H1 (cell line): ENCODE results near the gene PCDHB10. TPM values are rescaled to one million over a fixed set of nuclear protein-coding genes. Genes with fewer than 3 reads are reported as not detected.
"Not testable (repeated sequence)": the region's sequence is repeated elsewhere in the genome, so short reads cannot be mapped to it uniquely, and the experiment has no call there.

Experiments used
- CTCF ChIA-PET: fragments of 300-600 bp; sonication (Branson Sonifier 250); formaldehyde crosslinking; loops from one replicate; lab custom pipeline; 2021; ENCODE audit not compliant: partially characterized antibody; lab: Charles Lee
- POLR2A ChIA-PET: fragments of 300-600 bp; sonication (Branson Sonifier 250); formaldehyde crosslinking; loops from one replicate; lab custom pipeline; 2021; ENCODE audit warnings: inconsistent platforms; ENCODE audit not compliant: partially characterized antibody; lab: Charles Lee
- DNase-seq, 2 experiments: peaks; one replicate each; pipeline versions ENCODE4 v3.0.0 to v3.0.0-alpha.2; 2010 to 2022; ENCODE audit warnings: low spot score in 2 of 2, low read depth in 1 of 2, mixed read lengths in 1 of 2
- FAIRE-seq: peaks from 2 replicates; lab custom pipeline; 2011; peaks lifted over from hg19 to GRCh38; lab: Jason Lieb, UNC
- H2AFZ ChIP-seq: 2 replicates; pipeline ENCODE4 v1.8.1; 2012; ENCODE audit warnings: low read length, inconsistent platforms
- H2AK5ac ChIP-seq: 2 replicates; pipeline ENCODE4 v1.6.1; 2013; ENCODE audit warnings: low read depth, low read length
- H2BK120ac ChIP-seq: replicated peaks from 2 replicates; pipeline ENCODE3; 2013; ENCODE audit warnings: low read depth, low read length, inconsistent platforms
- H2BK12ac ChIP-seq: 2 replicates; pipeline ENCODE4 v1.6.1; 2013; ENCODE audit warnings: low read depth, low read length
- H2BK15ac ChIP-seq: 2 replicates; pipeline ENCODE4 v1.6.1; 2013; ENCODE audit warnings: low read length
- H2BK20ac ChIP-seq: 2 replicates; pipeline ENCODE4 v1.6.1; 2013; ENCODE audit warnings: low read length
- H2BK5ac ChIP-seq: 2 replicates; pipeline ENCODE4 v1.6.1; 2013; ENCODE audit warnings: low read depth, low read length
- H3K14ac ChIP-seq: 2 replicates; pipeline ENCODE4 v1.6.1; 2013; ENCODE audit warnings: inconsistent platforms; ENCODE audit not compliant: insufficient read length
- H3K18ac ChIP-seq: 2 replicates; pipeline ENCODE4 v1.6.1; 2013; ENCODE audit warnings: low read length; ENCODE audit errors: extremely low read depth
- H3K23ac ChIP-seq: 2 replicates; pipeline ENCODE4 v1.6.1; 2013; ENCODE audit warnings: inconsistent platforms; ENCODE audit not compliant: insufficient read length
- H3K23me2 ChIP-seq: 2 replicates; pipeline ENCODE4 v1.6.1; 2013; ENCODE audit warnings: low read depth, low read length
- H3K27ac ChIP-seq: 2 replicates; pipeline ENCODE4 v1.6.1; 2011; ENCODE audit warnings: low read depth, low read length, inconsistent platforms
- H3K27me3 ChIP-seq, 4 experiments: replicated peaks in 1 of 4; 1 replicate in 1 of 4; 2 replicates in 3 of 4; pipeline versions ENCODE4 v1.6.1 to v1.8.1; 2011 to 2013; ENCODE audit warnings: low read length in 3 of 4, mild to moderate bottlenecking in 3 of 4, inconsistent platforms in 2 of 4, mixed read lengths in 2 of 4, moderate library complexity in 1 of 4; ENCODE audit not compliant: control insufficient read depth in 3 of 4, insufficient read depth in 3 of 4; ENCODE audit errors: extremely low read depth in 1 of 4
- H3K36me3 ChIP-seq, 4 experiments: 2 replicates each; pipeline versions ENCODE4 v1.6.1 to v1.8.1; 2011 to 2013; ENCODE audit warnings: mild to moderate bottlenecking in 4 of 4, low read length in 3 of 4, moderate library complexity in 2 of 4, control low read depth in 1 of 4, inconsistent platforms in 1 of 4; ENCODE audit not compliant: insufficient read depth in 4 of 4, control insufficient read depth in 2 of 4
- H3K4ac ChIP-seq: replicated peaks from 2 replicates; pipeline ENCODE3; 2013; ENCODE audit warnings: low read length, low read depth, mixed read lengths, inconsistent platforms; ENCODE audit not compliant: insufficient read length
- H3K4me1 ChIP-seq, 4 experiments: replicated peaks in 1 of 4; 1 replicate in 1 of 4; 2 replicates in 3 of 4; pipeline versions ENCODE4 v1.6.1 to v1.8.1; 2011 to 2013; ENCODE audit warnings: low read length in 3 of 4, inconsistent platforms in 2 of 4, mixed read lengths in 1 of 4; ENCODE audit not compliant: insufficient read depth in 4 of 4, control insufficient read depth in 3 of 4
- H3K4me2 ChIP-seq, 2 experiments: 2 replicates each; pipeline versions ENCODE4 v1.6.1 to v1.8.1; 2011 to 2013; ENCODE audit warnings: low read depth in 2 of 2, low read length in 2 of 2, control low read depth in 1 of 2, inconsistent platforms in 1 of 2, mild to moderate bottlenecking in 1 of 2; ENCODE audit not compliant: insufficient read depth in 1 of 2
- H3K4me3 ChIP-seq, 4 experiments: fragments of 200-600, 300-600 bp in 1 of 4; sonication (generic), shearing (Covaris generic), sonication (Bioruptor Twin) in 1 of 4; 2 replicates each; pipeline versions ENCODE4 v1.5.1 to v1.8.1; 2011 to 2016; ENCODE audit warnings: low read length in 4 of 4, low read depth in 3 of 4, control low read depth in 2 of 4, inconsistent platforms in 2 of 4, mild to moderate bottlenecking in 2 of 4, mixed read lengths in 1 of 4, moderate library complexity in 1 of 4; ENCODE audit not compliant: insufficient read depth in 2 of 4; ENCODE audit errors: extremely low read depth in 1 of 4
- H3K56ac ChIP-seq: replicated peaks from 2 replicates; pipeline ENCODE3; 2013; ENCODE audit warnings: low read depth, mild to moderate bottlenecking, mixed read lengths, low read length, inconsistent platforms; ENCODE audit not compliant: insufficient read length
- H3K79me1 ChIP-seq: 2 replicates; pipeline ENCODE4 v1.6.1; 2013; ENCODE audit warnings: low read depth, low read length, control low read depth
- H3K79me2 ChIP-seq, 2 experiments: 2 replicates each; pipeline versions ENCODE4 v1.6.1 to v1.8.1; 2012 to 2013; ENCODE audit warnings: low read length in 2 of 2, mild to moderate bottlenecking in 2 of 2, inconsistent platforms in 1 of 2; ENCODE audit not compliant: insufficient read depth in 2 of 2, control insufficient read depth in 1 of 2
- H3K9ac ChIP-seq, 4 experiments: replicated peaks in 1 of 4; 1 replicate in 1 of 4; 2 replicates in 3 of 4; pipeline versions ENCODE4 v1.6.1 to v1.8.1; 2011 to 2013; ENCODE audit warnings: low read depth in 3 of 4, low read length in 3 of 4, control low read depth in 2 of 4, mild to moderate bottlenecking in 2 of 4, moderate library complexity in 2 of 4, inconsistent platforms in 1 of 4; ENCODE audit errors: extremely low read depth in 1 of 4
- H3K9me3 ChIP-seq, 2 experiments: 2 replicates each; pipeline versions ENCODE4 v1.6.1 to v1.8.1; 2012 to 2013; ENCODE audit warnings: mild to moderate bottlenecking in 2 of 2, moderate library complexity in 2 of 2, control low read depth in 1 of 2, inconsistent platforms in 1 of 2, low read depth in 1 of 2, low read length in 1 of 2, mixed read lengths in 1 of 2; ENCODE audit not compliant: insufficient read depth in 2 of 2
- H4K20me1 ChIP-seq, 2 experiments: replicated peaks in 1 of 2; 2 replicates each; pipeline versions ENCODE3 to v1.8.1; 2011 to 2013; ENCODE audit warnings: inconsistent platforms in 2 of 2, low read length in 2 of 2, mild to moderate bottlenecking in 1 of 2; ENCODE audit not compliant: insufficient read depth in 2 of 2, control insufficient read depth in 1 of 2
- H4K5ac ChIP-seq: 2 replicates; pipeline ENCODE4 v1.6.1; 2013; ENCODE audit warnings: low read length, low read depth, mixed read lengths, inconsistent platforms; ENCODE audit not compliant: insufficient read length
- H4K8ac ChIP-seq: 2 replicates; pipeline ENCODE4 v1.8.0; 2013; ENCODE audit warnings: mild to moderate bottlenecking, moderate library complexity, low read length, inconsistent platforms; ENCODE audit not compliant: insufficient read depth; ENCODE audit errors: extremely low read depth
- H4K91ac ChIP-seq: replicated peaks from 2 replicates; pipeline ENCODE3; 2013; ENCODE audit warnings: low read length, mixed read lengths, inconsistent platforms; ENCODE audit not compliant: insufficient read length
- WGBS, 2 experiments: shearing (Covaris generic) in 1 of 2; methylation state at CpG; one replicate each; pipeline versions ENCODE4 v1.1.6 to v1.1.7; 2013 to 2015; ENCODE audit warnings: low lambda C conversion rate in 2 of 2, mixed read lengths in 2 of 2, inconsistent platforms in 1 of 2, low coverage in 1 of 2, missing lambda C conversion rate in 1 of 2; ENCODE audit not compliant: insufficient replicate concordance in 2 of 2, insufficient coverage in 1 of 2, insufficient read length in 1 of 2; ENCODE audit errors: extremely low coverage in 1 of 2, missing lambda C conversion rate in 1 of 2; 5-methylcytosine and 5-hydroxymethylcytosine counted together
- polyA plus RNA-seq, 7 experiments: library from polyadenylated mRNA; depleted of rRNA in 3 of 7; stranded (reverse) in 5 of 7; unstranded in 2 of 7; fragments of >200 nt in 5 of 7; fragments of 200-250 nt in 2 of 7; gene quantifications; 1 replicate in 5 of 7; 2 replicates in 1 of 7; 4 replicates in 1 of 7; pipeline versions ENCODE4 v1.2.1 to v1.2.3, GENCODE V29; 2011 to 2013; ENCODE audit warnings: missing spikeins in 2 of 7, mixed read lengths in 2 of 7
- total RNA-seq: library from RNA; stranded (reverse); fragmentation: NEBNext Ultra II Directional; extraction: Animal tissue kit (Norgen Biotek cat#: 25700); gene quantifications from 2 replicates; pipeline ENCODE4 v1.2.1, GENCODE V29; 2021

The PCDHB10 gene
- total and polyA plus RNA-seq, 2 of the 8 experiments (the other 6 are each of a cell fraction or from before 2014, with no cell fraction given) = 1.3 to 1.8 TPM

DNA sequence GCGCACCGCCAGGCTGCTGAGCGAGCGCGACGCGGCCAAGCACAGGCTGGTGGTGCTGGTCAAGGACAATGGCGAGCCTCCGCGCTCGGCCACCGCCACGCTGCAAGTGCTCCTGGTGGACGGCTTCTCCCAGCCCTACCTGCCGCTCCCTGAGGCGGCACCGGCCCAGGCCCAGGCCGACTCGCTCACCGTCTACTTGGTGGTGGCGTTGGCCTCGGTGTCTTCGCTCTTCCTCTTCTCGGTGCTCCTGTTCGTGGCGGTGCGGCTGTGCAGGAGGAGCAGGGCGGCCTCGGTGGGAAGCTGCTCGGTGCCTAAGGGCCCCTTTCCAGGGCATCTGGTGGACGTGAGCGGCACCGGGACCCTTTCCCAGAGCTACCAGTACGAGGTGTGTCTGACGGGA, 9.5 kb downstream of the PCDHB10 start:
- not testable (repeated sequence) for H2AK5ac ChIP-seq, H2BK15ac ChIP-seq, DNase-seq, H2BK120ac ChIP-seq, H3K4me2 ChIP-seq, H2AFZ ChIP-seq, H3K18ac ChIP-seq, H4K5ac ChIP-seq, H2BK12ac ChIP-seq, H3K9ac ChIP-seq, H2BK20ac ChIP-seq, H3K14ac ChIP-seq, H3K23me2 ChIP-seq, H4K20me1 ChIP-seq, H4K8ac ChIP-seq, H3K4me1 ChIP-seq, H3K79me2 ChIP-seq, H4K91ac ChIP-seq, H3K4ac ChIP-seq, H3K36me3 ChIP-seq, H2BK5ac ChIP-seq, H3K4me3 ChIP-seq, H3K23ac ChIP-seq, H3K27ac ChIP-seq, H3K79me1 ChIP-seq, H3K9me3 ChIP-seq, H3K27me3 ChIP-seq, H3K56ac ChIP-seq, FAIRE-seq
- CTCF ChIA-PET = interaction anchor here (0.6 to 2.3 kb wide), 13 partner anchors 9 to 654 kb away, joined by 3 to 12 read pairs (median 4); partner anchors contain the start of genes PCDHB10, PCDHB14, PCDHB16 and PCDHB4
- 91% methylated on average over 11 of the region's 35 CpGs; no CpG with 5 or more reads in 1 of the 2 experiments for WGBS, 2 experiments
- POLR2A ChIA-PET = interaction anchor here (0.6 kb wide), 1 partner anchor 279 kb away, joined by 3 read pairs; no protein-coding TSS in a partner anchor
